ENCODE measurements around the gene CBLB.
A peak's percentile ranks its signal among the peaks of the same experiment; 100 is the strongest.
"Not testable (repeated sequence)": the region's sequence is repeated elsewhere in the genome, so short reads cannot be mapped to it uniquely, and the experiment has no call there.

CBLB gene

GRCh38 chr3:105755121-105755886, 113.5 kb downstream of the CBLB start:
- no peak for DNase-seq (ENCODE audit: low read depth)

GRCh38 chr3:105752791-105753415, 115.9 kb downstream of the CBLB start:
- DNase-seq (ENCODE audit: low read depth), result peak; percentile 25

- no peak for DNase-seq (ENCODE audit: low read depth)
Observed at GRCh38 chr3:105747696-105748095, 121.1 kb downstream of the CBLB start.

- DNase-seq (ENCODE audit: low read depth), result no peak
Observed at GRCh38 chr3:105747060-105747541, 121.7 kb downstream of the CBLB start.

GRCh38 chr3:105746231-105746996, 122.4 kb downstream of the CBLB start:
- no peak for DNase-seq (ENCODE audit: low read depth)

GRCh38 chr3:105745046-105745445, 123.8 kb downstream of the CBLB start:
- no peak for DNase-seq (ENCODE audit: low read depth)

GRCh38 chr3:105744202-105744601, 124.6 kb downstream of the CBLB start:
- no peak for DNase-seq (ENCODE audit: low read depth)

- DNase-seq (ENCODE audit: low read depth), result no peak
Observed at GRCh38 chr3:105733356-105733755, 135.5 kb downstream of the CBLB start.

- no peak for DNase-seq (ENCODE audit: low read depth)
Observed at GRCh38 chr3:105731686-105732085, 137.1 kb downstream of the CBLB start.

- DNase-seq (ENCODE audit: low read depth), result no peak
Observed at GRCh38 chr3:105730801-105731354, 137.9 kb downstream of the CBLB start.

GRCh38 chr3:105729667-105730066, 139.1 kb downstream of the CBLB start:
- DNase-seq (ENCODE audit: low read depth), result no peak

GRCh38 chr3:105728771-105729312, 140.0 kb downstream of the CBLB start:
- DNase-seq (ENCODE audit: low read depth), result no peak

GRCh38 chr3:105727036-105727435, 141.8 kb downstream of the CBLB start:
- DNase-seq (ENCODE audit: low read depth), result not testable (repeated sequence)

GRCh38 chr3:105722943-105723556, 145.8 kb downstream of the CBLB start:
- DNase-seq (ENCODE audit: low read depth), result no peak

- no peak for DNase-seq (ENCODE audit: low read depth)
Observed at GRCh38 chr3:105719791-105720190, 149.0 kb downstream of the CBLB start.

- no peak for DNase-seq (ENCODE audit: low read depth)
Observed at GRCh38 chr3:105715372-105715771, 153.4 kb downstream of the CBLB start.

- no peak for DNase-seq (ENCODE audit: low read depth)
Observed at GRCh38 chr3:105714453-105714852, 154.4 kb downstream of the CBLB start.

- no peak for DNase-seq (ENCODE audit: low read depth)
Observed at GRCh38 chr3:105708980-105709379, 159.8 kb downstream of the CBLB start.

GRCh38 chr3:105707009-105707408, 161.8 kb downstream of the CBLB start:
- no peak for DNase-seq (ENCODE audit: low read depth)

- no peak for DNase-seq (ENCODE audit: low read depth)
Observed at GRCh38 chr3:105704726-105705410, 163.9 kb downstream of the CBLB start.

- no peak for DNase-seq (ENCODE audit: low read depth)
Observed at GRCh38 chr3:105700575-105700974, 168.2 kb downstream of the CBLB start.
